HT-29 (cell line): Measurements from ENCODE around the gene CES3. TPM values are rescaled to one million over a fixed set of nuclear protein-coding genes. Genes with fewer than 3 reads are reported as not detected.
"Not testable (repeated sequence)": the region's sequence is repeated elsewhere in the genome, so short reads cannot be mapped to it uniquely, and the experiment has no call there.

Source experiments
- DNase-seq: peaks from one replicate; pipeline ENCODE4 v3.0.0-alpha.2; 2015; ENCODE audit warnings: low spot score
- total RNA-seq: library from RNA; depleted of rRNA; stranded (reverse); fragments of >200 nt; shearing (Covaris generic); gene quantifications from 2 replicates; pipeline ENCODE4 v1.2.3, GENCODE V29; 2014

Gene CES3
- total RNA-seq, 1 experiment from 2014 or later: 1.3 TPM

- DNase-seq: no peak
Observed at GRCh38 chr16:66926171-66926947, 34.7 kb upstream of the CES3 start.

- peak; percentile 42 for DNase-seq
Observed at GRCh38 chr16:66926961-66927436, 34.1 kb upstream of the CES3 start.

- DNase-seq: no peak
Observed at GRCh38 chr16:66927918-66928649, 33.0 kb upstream of the CES3 start.

GRCh38 chr16:66928702-66929388, 32.2 kb upstream of the CES3 start:
- peak; percentile 51 for DNase-seq

GRCh38 chr16:66930189-66930588, 30.9 kb upstream of the CES3 start:
- DNase-seq: peak; percentile 50

GRCh38 chr16:66931665-66932064, 29.4 kb upstream of the CES3 start:
- no peak for DNase-seq

- DNase-seq: no peak
Observed at GRCh38 chr16:66932076-66932475, 29.0 kb upstream of the CES3 start.

GRCh38 chr16:66933776-66934137, 27.3 kb upstream of the CES3 start:
- DNase-seq: peak; percentile 40

- peak; percentile 82 for DNase-seq
Observed at GRCh38 chr16:66934138-66934838, 26.8 kb upstream of the CES3 start, which contains the start of gene CIAO2B. CIAO2B (minus strand) TSS chr16:66934402; CDS start chr16:66934364, 38 bp downstream.

GRCh38 chr16:66934839-66935313, 26.2 kb upstream of the CES3 start:
- not testable (repeated sequence) for DNase-seq

- DNase-seq: peak; percentile 66
Observed at GRCh38 chr16:66935314-66936011, 25.6 kb upstream of the CES3 start, which contains the start of gene CES2. CES2 (plus strand) TSS chr16:66935516; CDS start chr16:66935636, 120 bp downstream.

- no peak for DNase-seq
Observed at GRCh38 chr16:66936462-66936861, 24.6 kb upstream of the CES3 start.

- DNase-seq: no peak
Observed at GRCh38 chr16:66936889-66937554, 24.0 kb upstream of the CES3 start.

GRCh38 chr16:66937725-66938337, 23.2 kb upstream of the CES3 start:
- DNase-seq: no peak

GRCh38 chr16:66939366-66939765, 21.7 kb upstream of the CES3 start:
- DNase-seq: no peak

GRCh38 chr16:66940236-66940635, 20.8 kb upstream of the CES3 start:
- no peak for DNase-seq

- DNase-seq: no peak
Observed at GRCh38 chr16:66942981-66943380, 18.1 kb upstream of the CES3 start.

- DNase-seq: no peak
Observed at GRCh38 chr16:66943426-66944053, 17.5 kb upstream of the CES3 start.

- DNase-seq: no peak
Observed at GRCh38 chr16:66944054-66944441, 17.0 kb upstream of the CES3 start.
